Measurements from ENCODE around the gene STMN3. TPM values are rescaled to one million over a fixed set of nuclear protein-coding genes. Genes with fewer than 3 reads are reported as not detected.

Gene STMN3
- total RNA-seq, 1 experiment from 2014 or later = 27.9 TPM

DNA sequence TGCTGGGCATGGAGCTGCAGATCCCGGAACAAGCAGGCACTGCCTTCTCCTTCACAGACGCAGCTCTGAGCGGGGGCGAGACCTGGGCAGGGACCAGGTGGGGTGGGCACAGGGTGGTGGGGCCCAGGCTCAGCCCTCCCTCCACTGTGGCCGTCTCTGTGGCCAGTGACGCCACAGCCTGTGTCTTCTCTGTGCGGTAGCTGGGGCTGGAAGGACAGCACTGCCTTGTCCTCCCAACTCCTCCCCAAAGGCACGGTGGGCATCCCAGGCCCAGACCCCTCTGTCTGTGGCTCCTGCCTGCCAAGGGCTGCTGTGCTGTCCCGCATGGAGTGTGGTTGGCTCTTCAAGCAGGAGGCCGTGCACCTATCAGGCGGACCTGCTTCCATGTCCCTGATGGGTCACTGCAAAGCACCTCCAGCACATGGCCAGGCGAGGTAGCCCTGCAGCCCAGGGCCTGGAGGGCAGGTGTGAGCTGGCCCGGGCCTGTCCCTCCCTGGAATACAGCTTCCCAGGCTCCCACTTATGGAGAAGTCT lies 28.5 kb upstream of the STMN3 start:
- H3K9me3 ChIP-seq = no peaks in the 10 kb centered on the region
- POLR2A ChIA-PET = interaction anchor here (0.6 kb wide), 1 partner anchor 107 kb away, joined by 3 read pairs; the partner anchor contains the start of gene HELZ2

DNA sequence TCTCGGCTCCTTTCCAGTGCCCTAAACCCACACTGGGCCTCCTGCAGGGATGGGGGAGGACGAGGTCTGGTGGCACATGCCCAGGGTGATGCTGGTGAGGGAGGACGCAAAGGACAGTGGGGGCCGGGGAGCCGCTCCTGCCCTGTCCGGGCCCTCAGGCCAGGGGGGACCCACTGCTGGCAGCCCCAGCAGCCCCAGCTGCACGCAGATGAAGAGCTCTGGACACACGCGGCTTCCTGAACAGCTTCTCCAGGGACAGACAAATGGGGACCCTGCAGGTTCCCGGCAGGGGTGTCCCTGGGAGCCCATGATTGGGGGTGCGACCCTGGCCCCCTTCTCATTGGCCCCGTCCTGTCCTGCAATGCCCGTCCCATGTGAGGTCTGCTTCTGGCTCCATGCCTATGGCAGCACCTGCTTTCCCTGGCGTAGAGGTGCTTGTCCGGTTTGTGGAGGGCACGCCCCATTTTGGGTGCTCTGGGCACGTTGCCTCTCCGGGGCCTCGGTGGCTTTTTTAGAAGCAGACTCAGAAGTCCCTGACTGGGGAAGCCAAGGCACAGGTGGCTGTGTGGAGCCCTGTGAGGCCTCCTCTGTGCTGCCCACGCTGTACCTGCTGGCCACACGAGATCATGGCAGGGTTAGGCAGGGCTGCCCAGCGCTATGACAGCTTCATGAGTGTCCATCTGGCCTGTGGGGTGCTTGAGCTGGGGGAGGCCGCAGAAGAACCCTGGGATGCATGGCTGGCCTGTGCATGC lies 27.8 kb upstream of the STMN3 start:
- Histone ChIP-seq H3K9me3 (no peaks in the 10 kb centered on the region), H3K4me1 (peaks cover 19% of the 10 kb centered on the region), H3K27me3 (replicated peaks; ENCODE audit: control insufficient read depth, insufficient read depth, low read length) (no peaks in the 10 kb centered on the region), H3K4me3 (ENCODE audit: low read depth, low read length) (no peak overlapping the region), H3K36me3 (ENCODE audit: control insufficient read depth, insufficient read depth, low read length) (no peaks in the 10 kb centered on the region)
- DNase-seq = no peak
- intact Hi-C loops (cut with micrococcal nuclease; ENCODE audit: unreplicated experiment) = no loop called here
- BruUV-seq (replicated peaks) = no TSS peak
- ChIA-PET POLR2A (no interaction called here), CTCF (interaction anchor here (0.6 kb wide), 1 partner anchor 128 kb away, joined by 3 read pairs; no protein-coding TSS in a partner anchor)
- Mint-ChIP-seq H3K9me3 (ENCODE audit: unreplicated experiment) (no peaks in the 10 kb centered on the region), H3K4me3 (ENCODE audit: unreplicated experiment) (no peak overlapping the region), H3K27ac (ENCODE audit: unreplicated experiment) (no peak overlapping the region), H3K27me3 (ENCODE audit: insufficient read depth, unreplicated experiment) (no peaks in the 10 kb centered on the region), H3K36me3 (ENCODE audit: insufficient read depth, unreplicated experiment) (peaks cover 45% of the 10 kb centered on the region), H3K4me1 (ENCODE audit: low read depth, unreplicated experiment) (no peaks in the 10 kb centered on the region)
- TF ChIP-seq, protein P1, sequence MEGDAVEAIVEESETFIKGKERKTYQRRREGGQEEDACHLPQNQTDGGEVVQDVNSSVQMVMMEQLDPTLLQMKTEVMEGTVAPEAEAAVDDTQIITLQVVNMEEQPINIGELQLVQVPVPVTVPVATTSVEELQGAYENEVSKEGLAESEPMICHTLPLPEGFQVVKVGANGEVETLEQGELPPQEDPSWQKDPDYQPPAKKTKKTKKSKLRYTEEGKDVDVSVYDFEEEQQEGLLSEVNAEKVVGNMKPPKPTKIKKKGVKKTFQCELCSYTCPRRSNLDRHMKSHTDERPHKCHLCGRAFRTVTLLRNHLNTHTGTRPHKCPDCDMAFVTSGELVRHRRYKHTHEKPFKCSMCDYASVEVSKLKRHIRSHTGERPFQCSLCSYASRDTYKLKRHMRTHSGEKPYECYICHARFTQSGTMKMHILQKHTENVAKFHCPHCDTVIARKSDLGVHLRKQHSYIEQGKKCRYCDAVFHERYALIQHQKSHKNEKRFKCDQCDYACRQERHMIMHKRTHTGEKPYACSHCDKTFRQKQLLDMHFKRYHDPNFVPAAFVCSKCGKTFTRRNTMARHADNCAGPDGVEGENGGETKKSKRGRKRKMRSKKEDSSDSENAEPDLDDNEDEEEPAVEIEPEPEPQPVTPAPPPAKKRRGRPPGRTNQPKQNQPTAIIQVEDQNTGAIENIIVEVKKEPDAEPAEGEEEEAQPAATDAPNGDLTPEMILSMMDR (IDR thresholded peaks at IDR 0.05; ENCODE audit: insufficient read depth in 1 of 2, low read depth in 1 of 2, low read length in 1 of 2, severe bottlenecking in 1 of 2, unreplicated experiment in 1 of 2) = no peak

More for the DNA sequence above, 28.5 kb upstream of the STMN3 start:
- intact Hi-C loops (cut with micrococcal nuclease; ENCODE audit: unreplicated experiment) = no loop called here
- DNase-seq = no peak
- CTCF ChIA-PET = interaction anchor here (0.6 kb wide), 2 partner anchors 76 to 129 kb away, joined by 3 read pairs; no protein-coding TSS in a partner anchor
- no peak overlapping the region for H3K27ac Mint-ChIP-seq (ENCODE audit: unreplicated experiment)
- BruUV-seq (replicated peaks) = no TSS peak
- H3K9me3 Mint-ChIP-seq (ENCODE audit: unreplicated experiment) = no peaks in the 10 kb centered on the region
- Histone ChIP-seq H3K4me3 (ENCODE audit: low read depth, low read length) (no peak overlapping the region), H3K27me3 (replicated peaks; ENCODE audit: control insufficient read depth, insufficient read depth, low read length) (no peaks in the 10 kb centered on the region), H3K4me1 (peaks cover 25% of the 10 kb centered on the region), H3K36me3 (ENCODE audit: control insufficient read depth, insufficient read depth, low read length) (no peaks in the 10 kb centered on the region)
- no peaks in the 10 kb centered on the region for H3K27me3 Mint-ChIP-seq (ENCODE audit: insufficient read depth, unreplicated experiment)
- no peak overlapping the region for H3K4me3 Mint-ChIP-seq (ENCODE audit: unreplicated experiment)
- TF ChIP-seq, protein P1 (IDR thresholded peaks at IDR 0.05; ENCODE audit: insufficient read depth in 1 of 2, low read depth in 1 of 2, low read length in 1 of 2, severe bottlenecking in 1 of 2, unreplicated experiment in 1 of 2) = no peak
- H3K36me3 Mint-ChIP-seq (ENCODE audit: insufficient read depth, unreplicated experiment) = peaks cover 51% of the 10 kb centered on the region
- no peaks in the 10 kb centered on the region for H3K4me1 Mint-ChIP-seq (ENCODE audit: low read depth, unreplicated experiment)

DNA sequence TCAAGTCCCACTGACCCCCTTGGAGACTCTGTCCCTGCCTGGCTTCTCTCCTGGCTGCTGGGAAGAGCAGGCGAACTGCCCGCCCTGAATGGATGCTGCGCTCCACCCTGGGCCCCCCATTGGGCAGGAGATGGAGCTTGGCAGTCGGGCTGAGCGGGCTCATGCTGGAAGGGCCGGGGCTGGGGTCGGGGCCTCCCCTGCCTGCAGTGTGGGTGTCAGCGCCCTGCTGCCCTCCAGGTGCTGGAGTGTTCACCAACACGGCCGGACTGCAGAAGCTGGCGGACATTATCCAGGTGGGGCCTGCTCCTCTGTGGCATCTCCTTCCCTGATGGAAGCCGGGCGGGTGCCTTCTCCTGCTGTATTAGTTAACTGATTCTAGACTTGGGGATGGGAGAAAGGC lies 27.2 kb upstream of the STMN3 start:
- Histone ChIP-seq H3K4me3 (ENCODE audit: low read depth, low read length) (no peak overlapping the region), H3K27me3 (replicated peaks; ENCODE audit: control insufficient read depth, insufficient read depth, low read length) (no peaks in the 10 kb centered on the region), H3K4me1 (peaks cover 13% of the 10 kb centered on the region), H3K36me3 (ENCODE audit: control insufficient read depth, insufficient read depth, low read length) (no peaks in the 10 kb centered on the region), H3K9me3 (no peaks in the 10 kb centered on the region)
- peaks cover 45% of the 10 kb centered on the region for H3K36me3 Mint-ChIP-seq (ENCODE audit: insufficient read depth, unreplicated experiment)
- no peak overlapping the region for H3K4me3 Mint-ChIP-seq (ENCODE audit: unreplicated experiment)
- no peak overlapping the region for H3K27ac Mint-ChIP-seq (ENCODE audit: unreplicated experiment)
- CTCF ChIA-PET = no interaction called here
- TF ChIP-seq, protein P1 (IDR thresholded peaks at IDR 0.05; ENCODE audit: insufficient read depth in 1 of 2, low read depth in 1 of 2, low read length in 1 of 2, severe bottlenecking in 1 of 2, unreplicated experiment in 1 of 2) = no peak
- DNase-seq = no peak
- no peaks in the 10 kb centered on the region for H3K27me3 Mint-ChIP-seq (ENCODE audit: insufficient read depth, unreplicated experiment)
- no peaks in the 10 kb centered on the region for H3K9me3 Mint-ChIP-seq (ENCODE audit: unreplicated experiment)
- no peaks in the 10 kb centered on the region for H3K4me1 Mint-ChIP-seq (ENCODE audit: low read depth, unreplicated experiment)
- intact Hi-C loops (cut with micrococcal nuclease; ENCODE audit: unreplicated experiment) = no loop called here
- no TSS peak for BruUV-seq (replicated peaks)
- POLR2A ChIA-PET = no interaction called here

Measured in Caco-2 (cell line).